Activated CD4-positive, alpha-beta T cell treated with anti-CD3 and anti-CD28 coated beads for 36 hours (primary cell): ENCODE results near the gene EHD4. TPM values are rescaled to one million over a fixed set of nuclear protein-coding genes. Genes with fewer than 3 reads are reported as not detected.

ENCODE experiments used
- ATAC-seq: fragments of 200-7000 bp; cut with Tn5 transposase; one replicate; pipeline ENCODE4 v1.10.0; 2021; ENCODE audit warnings: mild to moderate bottlenecking, moderate library complexity
- CTCF ChIA-PET: fragments of 350-600 bp; sonication (Branson Sonifier 250); formaldehyde crosslinking; loops from one replicate; lab custom pipeline; 2021; ENCODE audit warnings: antibody characterized with exemption; lab: Charles Lee
- POLR2A ChIA-PET: fragments of 350-600 bp; sonication (Branson Sonifier 250); formaldehyde crosslinking; loops from one replicate; lab custom pipeline; 2021; ENCODE audit warnings: antibody characterized with exemption, inconsistent platforms; lab: Charles Lee
- DNase-seq: peaks from one replicate; pipeline ENCODE4 v3.0.0-alpha.2; 2020
- H3K27ac Mint-ChIP-seq: one replicate; pipeline ENCODE4 v1.8.0; 2021; ENCODE audit warnings: mixed read lengths
- H3K27me3 Mint-ChIP-seq: one replicate; pipeline ENCODE4 v1.8.0; 2021; ENCODE audit warnings: mixed read lengths
- H3K36me3 Mint-ChIP-seq: one replicate; pipeline ENCODE4 v1.8.0; 2021; ENCODE audit warnings: low read depth, mixed read lengths
- H3K4me1 Mint-ChIP-seq: one replicate; pipeline ENCODE4 v1.8.0; 2021; ENCODE audit warnings: mixed read lengths
- H3K4me3 Mint-ChIP-seq: one replicate; pipeline ENCODE4 v1.8.0; 2021; ENCODE audit warnings: mild to moderate bottlenecking, moderate library complexity, mixed read lengths
- H3K9me3 Mint-ChIP-seq: one replicate; pipeline ENCODE4 v1.8.0; 2021; ENCODE audit warnings: low read depth, mixed read lengths
- intact Hi-C, 2 experiments: fragments of 100-400 bp; cut with DNase I in 1 of 2; cut with micrococcal nuclease in 1 of 2; formaldehyde crosslinking; loops; one replicate each; pipeline versions ENCODE4 v1.14.2 to v1.15.1; 2022 to 2024; cut with DNase I, micrococcal nuclease
- total RNA-seq, 2 experiments: library from RNA; stranded (reverse); gene quantifications; one replicate each; pipeline ENCODE4 v1.2.3, GENCODE V29; 2021

EHD4 gene
- total RNA-seq, 2 experiments from 2014 or later: 34.7 to 35.7 TPM

GRCh38 chr15:41927536-41927935 lies 44.8 kb downstream of the EHD4 start:
- H3K4me3 Mint-ChIP-seq: no peak overlapping the region
- DNase-seq: no peak
- no peak overlapping the region for H3K27ac Mint-ChIP-seq
- ChIA-PET CTCF (interaction anchor here (1.0 to 1.2 kb wide), 2 partner anchors 13 to 23 kb away, joined by 4 to 5 read pairs; no protein-coding TSS in a partner anchor), POLR2A (interaction anchor here (0.6 kb wide), 1 partner anchor 61 kb away, joined by 5 read pairs; no protein-coding TSS in a partner anchor)
- peaks cover 37% of the 10 kb centered on the region for H3K4me1 Mint-ChIP-seq
- intact Hi-C loops: no loop called here
- H3K9me3 Mint-ChIP-seq: no peaks in the 10 kb centered on the region
- no peaks in the 10 kb centered on the region for H3K27me3 Mint-ChIP-seq
- no peak for ATAC-seq
- H3K36me3 Mint-ChIP-seq: peaks cover 5% of the 10 kb centered on the region

- peaks cover 37% of the 10 kb centered on the region for H3K4me1 Mint-ChIP-seq
- ChIA-PET CTCF (interaction anchor here (1.0 to 1.2 kb wide), 2 partner anchors 14 to 46 kb away, joined by 3 to 4 read pairs; partner anchors contain the start of gene EHD4), POLR2A (no interaction called here)
- ATAC-seq (peak; percentile 38), DNase-seq (no peak)
- H3K36me3 Mint-ChIP-seq: peaks cover 5% of the 10 kb centered on the region
- H3K9me3 Mint-ChIP-seq: no peaks in the 10 kb centered on the region
- peak overlapping the region; percentile 49 for H3K27ac Mint-ChIP-seq
- H3K27me3 Mint-ChIP-seq: no peaks in the 10 kb centered on the region
- intact Hi-C loops: no loop called here
- no peak overlapping the region for H3K4me3 Mint-ChIP-seq
These were observed 45.9 kb downstream of the EHD4 start for GRCh38 chr15:41926185-41927056.

- no peak for DNase-seq
- Mint-ChIP-seq H3K9me3 (no peaks in the 10 kb centered on the region), H3K4me3 (no peak overlapping the region), H3K4me1 (peaks cover 31% of the 10 kb centered on the region), H3K36me3 (peaks cover 7% of the 10 kb centered on the region), H3K27me3 (no peaks in the 10 kb centered on the region), H3K27ac (no peak overlapping the region)
- intact Hi-C loops: no loop called here
- POLR2A ChIA-PET: no interaction called here
- CTCF ChIA-PET: interaction anchor here (0.6 kb wide), 1 partner anchor 135 kb away, joined by 3 read pairs; no protein-coding TSS in a partner anchor
- no peak for ATAC-seq
These were observed 47.2 kb downstream of the EHD4 start for GRCh38 chr15:41925086-41925608.

- Mint-ChIP-seq H3K27ac (no peak overlapping the region), H3K4me1 (peaks cover 18% of the 10 kb centered on the region), H3K4me3 (no peak overlapping the region), H3K27me3 (no peaks in the 10 kb centered on the region), H3K36me3 (peaks cover 6% of the 10 kb centered on the region), H3K9me3 (no peaks in the 10 kb centered on the region)
- CTCF ChIA-PET: interaction anchor here (1.0 to 1.5 kb wide), 3 partner anchors 11 to 150 kb away, joined by 4 to 6 read pairs (median 4); no protein-coding TSS in a partner anchor
- ATAC-seq (no peak), DNase-seq (no peak)
- intact Hi-C loops: no loop called here
- POLR2A ChIA-PET: no interaction called here
These were observed 48.9 kb downstream of the EHD4 start for GRCh38 chr15:41923401-41923997.

- intact Hi-C loops: no loop called here
These were observed 50.0 kb downstream of the EHD4 start for GRCh38 chr15:41922353-41922752.

GRCh38 chr15:41921639-41922038 lies 50.7 kb downstream of the EHD4 start:
- Mint-ChIP-seq H3K27ac (no peak overlapping the region), H3K9me3 (no peaks in the 10 kb centered on the region), H3K36me3 (peaks cover 13% of the 10 kb centered on the region), H3K4me1 (peaks cover 9% of the 10 kb centered on the region), H3K4me3 (no peak overlapping the region), H3K27me3 (no peaks in the 10 kb centered on the region)
- ATAC-seq (no peak), DNase-seq (no peak)
- intact Hi-C loops: no loop called here
- POLR2A ChIA-PET: no interaction called here
- CTCF ChIA-PET: no interaction called here

More at GRCh38 chr15:41922353-41922752, 50.0 kb downstream of the EHD4 start:
- Mint-ChIP-seq H3K27me3 (no peaks in the 10 kb centered on the region), H3K4me1 (peaks cover 14% of the 10 kb centered on the region), H3K36me3 (peaks cover 11% of the 10 kb centered on the region), H3K27ac (no peak overlapping the region), H3K4me3 (no peak overlapping the region), H3K9me3 (no peaks in the 10 kb centered on the region)
- no peak for ATAC-seq
- DNase-seq: no peak
- ChIA-PET POLR2A (no interaction called here), CTCF (interaction anchor here (1.5 kb wide), 1 partner anchor 12 kb away, joined by 4 read pairs; no protein-coding TSS in a partner anchor)

- peaks cover 9% of the 10 kb centered on the region for H3K4me1 Mint-ChIP-seq
- CTCF ChIA-PET: no interaction called here
- DNase-seq (no peak), ATAC-seq (no peak)
- H3K27ac Mint-ChIP-seq: no peak overlapping the region
- H3K9me3 Mint-ChIP-seq: no peaks in the 10 kb centered on the region
- intact Hi-C loops: no loop called here
- H3K27me3 Mint-ChIP-seq: no peaks in the 10 kb centered on the region
- H3K36me3 Mint-ChIP-seq: peaks cover 15% of the 10 kb centered on the region
- no peak overlapping the region for H3K4me3 Mint-ChIP-seq
- POLR2A ChIA-PET: no interaction called here
These were observed 51.2 kb downstream of the EHD4 start for GRCh38 chr15:41921167-41921566.

GRCh38 chr15:41919954-41920538 lies 52.3 kb downstream of the EHD4 start:
- DNase-seq: no peak
- Mint-ChIP-seq H3K4me3 (no peak overlapping the region), H3K4me1 (peaks cover 7% of the 10 kb centered on the region), H3K9me3 (no peaks in the 10 kb centered on the region), H3K36me3 (peaks cover 22% of the 10 kb centered on the region), H3K27ac (no peak overlapping the region), H3K27me3 (no peaks in the 10 kb centered on the region)
- intact Hi-C loops: no loop called here
- ATAC-seq: no peak
- POLR2A ChIA-PET: no interaction called here
- CTCF ChIA-PET: interaction anchor here (1.0 kb wide), 1 partner anchor 29 kb away, joined by 3 read pairs; no protein-coding TSS in a partner anchor

- POLR2A ChIA-PET: no interaction called here
- intact Hi-C loops: no loop called here
- H3K27me3 Mint-ChIP-seq: no peaks in the 10 kb centered on the region
These were observed 53.0 kb downstream of the EHD4 start for GRCh38 chr15:41919201-41919820.

GRCh38 chr15:41918506-41919126 lies 53.7 kb downstream of the EHD4 start:
- Mint-ChIP-seq H3K4me3 (no peak overlapping the region), H3K27ac (no peak overlapping the region), H3K4me1 (peaks cover 7% of the 10 kb centered on the region), H3K9me3 (no peaks in the 10 kb centered on the region), H3K36me3 (peaks cover 20% of the 10 kb centered on the region), H3K27me3 (no peaks in the 10 kb centered on the region)
- CTCF ChIA-PET: interaction anchor here (0.6 to 1.6 kb wide), 4 partner anchors 14 to 398 kb away, joined by 3 to 5 read pairs (median 3); no protein-coding TSS in a partner anchor
- intact Hi-C loops: no loop called here
- POLR2A ChIA-PET: no interaction called here
- no peak for DNase-seq
- no peak for ATAC-seq

More at GRCh38 chr15:41919201-41919820, 53.0 kb downstream of the EHD4 start:
- CTCF ChIA-PET: interaction anchor here (1.0 to 1.6 kb wide), 2 partner anchors 15 to 30 kb away, joined by 3 to 5 read pairs; no protein-coding TSS in a partner anchor
- Mint-ChIP-seq H3K4me1 (peaks cover 7% of the 10 kb centered on the region), H3K9me3 (no peaks in the 10 kb centered on the region), H3K4me3 (no peak overlapping the region), H3K36me3 (peaks cover 21% of the 10 kb centered on the region), H3K27ac (no peak overlapping the region)
- ATAC-seq (no peak), DNase-seq (no peak)
